ENCODE measurements around the gene FAM20B. TPM values are rescaled to one million over a fixed set of nuclear protein-coding genes. Genes with fewer than 3 reads are reported as not detected.

FAM20B gene
- total and polyA plus RNA-seq, 2 experiments from 2014 or later: 5.3 to 22.5 TPM

- TF ChIP-seq ZNF462 (CRISPR knock-in tag; IDR thresholded peaks at IDR 0.05) (no peak), ZNF331 (CRISPR knock-in tag; IDR thresholded peaks at IDR 0.05; ENCODE audit: low read depth) (no peak)
Observed at GRCh38 chr1:179104611-179105250, 79.0 kb downstream of the FAM20B start (continued).

- ATAC-seq: peak; percentile 99
- no peaks in the 10 kb centered on the region for H3K27me3 ChIP-seq (ENCODE audit: insufficient read depth)
- peaks cover 3% of the 10 kb centered on the region; the same call in 1 of the 2 replicates for H3K36me3 ChIP-seq (ENCODE audit: insufficient read depth)
- no peaks in the 10 kb centered on the region for H3F3A ChIP-seq (replicated peaks; ENCODE audit: low read depth)
- no peaks in the 10 kb centered on the region for H3K79me2 ChIP-seq (replicated peaks; ENCODE audit: insufficient read depth)
- no peak overlapping the region for H2AFZ ChIP-seq
- TF ChIP-seq CTCF (conservative IDR thresholded peaks at IDR 0.05; ENCODE audit: low read depth in 2 of 2) (peak; percentile 62 to 76), CREB1 (CRISPR knock-in tag; IDR thresholded peaks at IDR 0.05; ENCODE audit: low read depth) (no peak), EZH2phosphoT487 (IDR thresholded peaks at IDR 0.05; ENCODE audit: unreplicated experiment) (no peak), POLR2AphosphoS5 (IDR thresholded peaks at IDR 0.05; ENCODE audit: low read depth) (no peak)
- Mint-ChIP-seq H3K27me3 (ENCODE audit: insufficient read depth, low read depth, poor library complexity) (peaks cover 2% of the 10 kb centered on the region), H3K27ac (no peak overlapping the region), H3K4me1 (peaks cover 11% of the 10 kb centered on the region; the same call in 2 of the 3 replicates), H3K9me3 (no peaks in the 10 kb centered on the region), H3K4me3 (no peak overlapping the region), H3K36me3 (ENCODE audit: low read depth) (peaks cover 23% of the 10 kb centered on the region)
- no peak overlapping the region for H3K27ac ChIP-seq (ENCODE audit: low read depth)
- H3K4me3 ChIP-seq: no peak overlapping the region
- no peak overlapping the region for H3K4me2 ChIP-seq
- H3K9me2 ChIP-seq (ENCODE audit: insufficient read depth): no peaks in the 10 kb centered on the region
- peak; percentile 89 for DNase-seq (ENCODE audit: low spot score)
- no peaks in the 10 kb centered on the region; the same call in 1 of the 2 replicates for H3K4me1 ChIP-seq (ENCODE audit: insufficient read depth)
- no peaks in the 10 kb centered on the region for H4K20me1 ChIP-seq (replicated peaks; ENCODE audit: insufficient read depth)
Observed at GRCh38 chr1:179105393-179105792, 79.7 kb downstream of the FAM20B start.

All from GM23338 (cell line).